GM12872 (cell line): ENCODE measurements around the gene BMPR2.

Experiments used
- TF ChIP-seq, protein P1 (sequence below): IDR thresholded peaks from 3 replicates; pipeline ENCODE4 v1.5.1; 2011; ENCODE audit warnings: low read depth, mild to moderate bottlenecking, low read length, moderate library complexity; ENCODE audit not compliant: insufficient read depth

BMPR2 gene

DNA sequence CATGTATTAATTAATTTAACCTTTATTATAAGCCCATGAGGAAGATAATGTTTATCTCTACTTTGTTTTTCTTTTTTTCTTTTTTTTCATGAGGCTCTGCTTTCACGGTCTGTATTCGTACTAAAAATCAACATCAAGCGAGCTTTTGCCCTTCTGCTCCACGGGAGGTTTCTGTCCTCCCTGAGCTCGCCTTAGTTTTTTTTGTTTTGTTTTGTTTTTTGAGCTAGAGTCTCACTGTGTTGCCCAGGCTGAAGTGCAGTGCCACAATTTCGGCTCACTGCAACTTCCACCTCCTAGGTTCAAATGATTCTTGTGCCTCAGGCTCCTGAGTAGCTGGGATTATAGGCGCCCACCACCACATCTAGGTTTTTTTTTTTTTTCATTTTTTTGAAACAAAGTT is 29.9 kb upstream of the BMPR2 start:
- TF ChIP-seq, protein P1, sequence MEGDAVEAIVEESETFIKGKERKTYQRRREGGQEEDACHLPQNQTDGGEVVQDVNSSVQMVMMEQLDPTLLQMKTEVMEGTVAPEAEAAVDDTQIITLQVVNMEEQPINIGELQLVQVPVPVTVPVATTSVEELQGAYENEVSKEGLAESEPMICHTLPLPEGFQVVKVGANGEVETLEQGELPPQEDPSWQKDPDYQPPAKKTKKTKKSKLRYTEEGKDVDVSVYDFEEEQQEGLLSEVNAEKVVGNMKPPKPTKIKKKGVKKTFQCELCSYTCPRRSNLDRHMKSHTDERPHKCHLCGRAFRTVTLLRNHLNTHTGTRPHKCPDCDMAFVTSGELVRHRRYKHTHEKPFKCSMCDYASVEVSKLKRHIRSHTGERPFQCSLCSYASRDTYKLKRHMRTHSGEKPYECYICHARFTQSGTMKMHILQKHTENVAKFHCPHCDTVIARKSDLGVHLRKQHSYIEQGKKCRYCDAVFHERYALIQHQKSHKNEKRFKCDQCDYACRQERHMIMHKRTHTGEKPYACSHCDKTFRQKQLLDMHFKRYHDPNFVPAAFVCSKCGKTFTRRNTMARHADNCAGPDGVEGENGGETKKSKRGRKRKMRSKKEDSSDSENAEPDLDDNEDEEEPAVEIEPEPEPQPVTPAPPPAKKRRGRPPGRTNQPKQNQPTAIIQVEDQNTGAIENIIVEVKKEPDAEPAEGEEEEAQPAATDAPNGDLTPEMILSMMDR = no peak

DNA sequence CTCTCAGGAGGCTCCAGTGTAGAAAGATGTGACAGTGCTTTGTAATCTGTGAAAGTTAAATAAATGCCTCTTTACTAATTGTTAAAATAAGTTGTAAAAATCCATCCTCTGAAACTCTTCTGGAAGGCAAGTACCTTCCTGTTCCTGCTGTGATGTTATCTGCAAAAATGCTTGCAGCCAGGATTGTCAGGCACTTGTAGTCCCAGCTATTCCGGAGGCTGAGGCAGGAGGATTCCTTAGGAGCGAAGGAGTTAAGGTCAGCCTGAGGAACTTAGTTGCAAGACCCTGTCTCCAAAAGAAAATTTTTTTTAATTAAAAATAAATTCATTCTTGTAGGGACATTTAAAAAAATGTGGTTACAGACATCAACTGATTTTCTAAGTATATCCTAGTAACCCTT is 22.7 kb upstream of the BMPR2 start:
- TF ChIP-seq, protein P1 = no peak

DNA sequence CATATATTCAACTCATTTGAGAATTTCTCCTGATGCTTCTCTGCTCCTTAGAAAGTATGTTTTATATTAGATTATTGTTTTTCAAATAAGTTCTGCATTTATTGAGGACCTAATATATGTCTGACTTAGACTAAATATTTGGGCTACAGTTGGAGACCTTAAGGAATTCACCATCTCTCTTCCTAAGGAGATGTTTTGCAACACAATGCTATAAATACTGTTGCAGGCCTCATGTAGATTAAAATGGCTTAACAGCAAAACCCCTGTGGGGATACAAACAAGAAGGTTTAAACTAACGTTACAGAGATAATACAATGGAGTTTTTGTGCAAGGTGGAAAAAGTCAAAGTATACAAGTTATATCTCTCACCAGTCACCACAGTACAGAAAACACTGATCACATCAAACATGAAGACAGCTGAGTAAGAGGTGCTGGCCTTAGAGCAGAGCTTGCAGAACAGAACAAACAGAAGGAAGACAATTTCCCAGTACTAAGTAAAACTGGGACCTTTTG is 20.1 kb upstream of the BMPR2 start:
- TF ChIP-seq, protein P1 = no peak

DNA sequence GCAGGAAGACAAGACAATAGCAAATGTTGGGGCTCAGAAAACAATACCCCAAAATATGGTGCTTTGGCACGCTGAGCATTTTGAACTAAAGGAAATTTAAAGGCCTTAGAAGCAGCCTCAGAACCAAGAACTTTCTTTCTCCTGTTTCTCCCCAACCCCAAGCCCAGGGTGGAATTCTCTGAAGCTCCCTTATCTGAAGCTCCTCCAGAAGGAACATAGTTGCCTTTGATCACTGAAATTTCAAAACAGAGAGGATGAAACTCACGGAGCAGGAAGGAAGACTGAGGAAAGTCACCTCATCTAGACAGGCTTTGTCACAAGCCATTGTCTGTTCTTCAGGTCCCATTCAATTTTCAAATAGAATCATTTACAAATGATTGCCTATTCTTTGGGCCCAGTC is 15.5 kb upstream of the BMPR2 start:
- TF ChIP-seq, protein P1 = no peak

DNA sequence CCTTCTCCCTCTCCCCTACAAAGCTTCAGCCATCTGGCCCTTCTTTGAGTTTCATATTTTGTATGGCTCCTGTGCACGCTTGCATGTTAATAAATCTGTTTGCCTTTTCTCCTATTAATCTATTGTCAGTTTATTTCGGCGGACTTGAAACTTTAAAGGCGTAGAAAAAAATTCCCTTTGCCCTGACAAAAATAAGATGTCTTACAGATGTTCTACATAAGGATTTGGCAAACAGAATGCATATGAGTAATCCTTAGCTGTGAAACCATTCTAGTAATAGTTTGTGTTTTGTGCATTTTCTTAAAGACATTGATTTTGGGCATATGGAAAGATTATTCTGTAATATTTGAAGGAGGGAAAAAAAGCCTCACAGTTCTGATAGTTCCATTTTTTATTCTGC is 15.0 kb upstream of the BMPR2 start:
- TF ChIP-seq, protein P1 = no peak

DNA sequence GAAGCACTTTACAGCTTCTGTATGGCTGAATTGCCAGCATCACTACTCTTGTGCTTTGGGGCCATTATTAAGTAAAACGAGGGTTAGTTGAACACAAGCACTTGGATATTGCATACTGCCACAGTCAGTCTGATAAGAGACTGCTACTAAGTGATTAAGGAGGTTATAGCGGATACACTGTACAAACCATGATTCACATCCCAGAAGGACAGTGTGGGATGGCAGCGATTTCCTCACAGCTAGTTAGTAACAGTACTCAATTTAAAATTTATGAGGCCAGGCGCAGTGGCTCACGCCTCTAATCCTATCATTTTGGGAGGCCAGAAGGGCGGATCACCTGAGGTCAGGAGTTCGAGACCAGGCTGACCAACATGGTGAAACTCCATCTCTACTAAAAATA is 2.6 kb upstream of the BMPR2 start:
- TF ChIP-seq, protein P1 = no peak

DNA sequence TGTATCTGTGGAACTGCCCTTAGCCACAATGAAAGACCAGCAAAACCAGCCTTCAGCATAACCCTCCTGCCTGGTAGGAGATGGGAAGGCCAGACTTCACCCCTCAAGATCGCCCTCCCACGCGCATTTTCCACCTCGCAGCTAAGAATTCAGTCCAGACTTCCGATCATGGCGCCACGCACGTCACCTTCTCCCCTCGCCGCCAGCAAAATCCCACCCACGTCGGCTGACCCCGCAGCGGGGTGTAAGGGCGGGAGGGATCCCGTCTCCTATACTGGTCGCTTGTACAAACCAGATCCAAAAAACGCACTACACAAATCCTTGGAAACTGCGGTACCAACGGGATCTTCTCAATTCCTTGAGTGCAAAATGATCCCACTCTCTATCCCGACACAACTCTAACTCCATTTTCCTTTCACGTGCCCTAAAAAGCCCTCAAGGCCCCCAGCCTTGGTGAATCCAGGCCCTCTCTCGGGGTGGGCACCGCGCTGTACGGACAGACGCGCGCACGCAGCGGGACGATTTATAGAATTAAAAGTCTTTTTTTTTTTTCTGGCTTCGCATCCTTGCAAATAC is 1.0 kb upstream of the BMPR2 start:
- TF ChIP-seq, protein P1 = no peak
